GM12874 (cell line): ENCODE data around the gene ZNF827.

Experiments used
- TF ChIP-seq, protein P1 (sequence below): IDR thresholded peaks from 2 replicates; pipeline ENCODE4 v1.5.1; 2011; ENCODE audit warnings: low read depth, mild to moderate bottlenecking, control low read depth, low read length, moderate library complexity; ENCODE audit not compliant: insufficient read depth

ZNF827 gene

DNA sequence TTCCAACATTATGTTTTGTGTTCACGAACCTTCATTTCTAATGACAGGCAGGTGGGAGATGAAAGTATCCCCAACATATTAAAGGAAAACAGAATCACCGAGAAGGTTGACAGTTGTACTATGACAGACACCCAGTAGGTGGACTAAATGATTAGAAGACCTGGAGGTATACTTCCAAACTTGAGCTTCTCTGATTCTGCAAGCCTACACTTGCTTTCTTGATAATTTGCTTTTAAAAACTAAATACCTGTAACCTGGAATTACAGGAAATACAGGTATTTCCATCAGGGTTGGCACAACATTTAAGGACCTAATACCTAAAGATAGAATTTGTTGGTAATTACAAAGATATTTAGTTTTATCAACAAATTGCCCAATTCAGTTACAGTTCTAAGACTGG, 215.3 kb downstream of the ZNF827 start:
- TF ChIP-seq, protein P1, sequence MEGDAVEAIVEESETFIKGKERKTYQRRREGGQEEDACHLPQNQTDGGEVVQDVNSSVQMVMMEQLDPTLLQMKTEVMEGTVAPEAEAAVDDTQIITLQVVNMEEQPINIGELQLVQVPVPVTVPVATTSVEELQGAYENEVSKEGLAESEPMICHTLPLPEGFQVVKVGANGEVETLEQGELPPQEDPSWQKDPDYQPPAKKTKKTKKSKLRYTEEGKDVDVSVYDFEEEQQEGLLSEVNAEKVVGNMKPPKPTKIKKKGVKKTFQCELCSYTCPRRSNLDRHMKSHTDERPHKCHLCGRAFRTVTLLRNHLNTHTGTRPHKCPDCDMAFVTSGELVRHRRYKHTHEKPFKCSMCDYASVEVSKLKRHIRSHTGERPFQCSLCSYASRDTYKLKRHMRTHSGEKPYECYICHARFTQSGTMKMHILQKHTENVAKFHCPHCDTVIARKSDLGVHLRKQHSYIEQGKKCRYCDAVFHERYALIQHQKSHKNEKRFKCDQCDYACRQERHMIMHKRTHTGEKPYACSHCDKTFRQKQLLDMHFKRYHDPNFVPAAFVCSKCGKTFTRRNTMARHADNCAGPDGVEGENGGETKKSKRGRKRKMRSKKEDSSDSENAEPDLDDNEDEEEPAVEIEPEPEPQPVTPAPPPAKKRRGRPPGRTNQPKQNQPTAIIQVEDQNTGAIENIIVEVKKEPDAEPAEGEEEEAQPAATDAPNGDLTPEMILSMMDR: no peak

DNA sequence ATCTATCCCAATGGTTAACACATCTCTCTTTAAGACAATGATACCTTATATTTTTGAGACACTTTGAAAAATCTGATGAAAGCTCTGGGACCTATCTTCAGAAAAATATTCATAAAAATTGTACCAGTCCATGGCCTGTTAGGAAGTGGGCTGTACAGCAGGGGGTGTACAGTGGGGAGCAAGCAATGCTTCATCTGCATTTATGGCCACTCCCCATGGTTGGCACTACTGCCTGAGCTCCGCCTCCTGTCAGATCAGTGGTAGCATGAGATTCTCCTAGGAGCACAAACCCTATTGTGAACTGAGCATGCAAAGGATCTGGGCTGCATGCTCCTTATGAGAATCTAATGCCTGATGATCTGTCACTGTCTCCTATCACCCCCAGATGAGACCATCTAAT, 216.1 kb downstream of the ZNF827 start:
- TF ChIP-seq, protein P1: no peak

- TF ChIP-seq, protein P1: no peak
These were observed 218.0 kb downstream of the ZNF827 start for GRCh38 chr4:145720656-145721055.

- TF ChIP-seq, protein P1: no peak
These were observed 218.6 kb downstream of the ZNF827 start for GRCh38 chr4:145719752-145720624.

DNA sequence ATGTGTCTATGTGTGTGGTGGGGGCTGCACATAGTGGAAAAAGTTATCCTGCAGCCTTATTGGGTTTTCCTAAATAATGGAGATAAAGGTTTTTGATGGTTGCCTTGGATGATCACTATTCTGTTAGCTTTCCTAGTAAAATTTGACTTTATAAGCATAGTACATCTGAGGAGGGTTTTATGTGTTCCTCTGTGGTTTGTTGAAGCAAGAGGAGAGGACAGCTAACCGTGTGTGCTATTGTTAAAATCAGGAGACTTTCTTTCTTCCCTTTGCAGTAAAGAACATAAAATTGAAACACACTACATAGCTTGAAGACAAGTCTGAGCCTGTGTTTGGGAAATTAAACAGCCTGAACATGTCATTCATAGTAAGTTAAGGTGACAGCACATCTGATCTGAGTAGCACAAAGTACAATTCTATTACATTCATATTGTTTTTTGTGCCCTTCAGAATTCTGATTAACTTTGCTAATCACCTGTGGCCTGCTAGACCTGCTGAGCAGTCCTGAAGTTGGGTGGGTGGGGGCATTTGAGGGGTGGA, 221.9 kb downstream of the ZNF827 start:
- TF ChIP-seq, protein P1: no peak

DNA sequence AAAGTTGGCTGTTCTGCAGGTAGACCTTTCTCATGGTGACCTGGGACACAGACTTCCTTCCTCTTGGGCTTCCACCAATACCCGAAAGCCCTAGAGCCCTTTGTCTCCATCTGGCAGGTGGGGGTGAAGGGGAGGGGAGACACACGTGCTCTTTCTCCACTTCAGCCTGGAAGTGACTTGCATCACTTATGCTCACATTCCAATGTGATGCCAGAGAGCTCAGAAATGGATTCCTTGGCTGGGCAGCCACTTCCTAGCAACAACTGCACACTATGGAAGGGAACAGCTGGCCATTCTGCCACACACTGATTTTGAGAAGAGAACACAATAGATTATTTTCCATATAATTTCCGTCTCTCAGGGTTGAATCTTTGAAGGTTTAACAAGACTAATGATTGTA, 222.4 kb downstream of the ZNF827 start:
- TF ChIP-seq, protein P1: no peak

GRCh38 chr4:145709843-145710242, 228.8 kb downstream of the ZNF827 start:
- TF ChIP-seq, protein P1: no peak
